Retinal pigment epithelial cell (primary cell): ENCODE results near the gene OR9Q2.
"Not testable (repeated sequence)": the region's sequence is repeated elsewhere in the genome, so short reads cannot be mapped to it uniquely, and the experiment has no call there.

Experiments used
- DNase-seq: peaks from one replicate; pipeline ENCODE4 v3.0.0-alpha.2; 2010; ENCODE audit warnings: low read depth
- H3K4me3 ChIP-seq: 2 replicates; pipeline ENCODE4 v1.5.1; 2011; ENCODE audit warnings: mild to moderate bottlenecking, low read length, control low read depth, moderate library complexity
- TF ChIP-seq, protein P1 (sequence below): conservative IDR thresholded peaks from 2 replicates; pipeline ENCODE4 v1.5.1; 2011; ENCODE audit warnings: low read depth, low read length, control low read depth, inconsistent platforms

OR9Q2 gene

DNA sequence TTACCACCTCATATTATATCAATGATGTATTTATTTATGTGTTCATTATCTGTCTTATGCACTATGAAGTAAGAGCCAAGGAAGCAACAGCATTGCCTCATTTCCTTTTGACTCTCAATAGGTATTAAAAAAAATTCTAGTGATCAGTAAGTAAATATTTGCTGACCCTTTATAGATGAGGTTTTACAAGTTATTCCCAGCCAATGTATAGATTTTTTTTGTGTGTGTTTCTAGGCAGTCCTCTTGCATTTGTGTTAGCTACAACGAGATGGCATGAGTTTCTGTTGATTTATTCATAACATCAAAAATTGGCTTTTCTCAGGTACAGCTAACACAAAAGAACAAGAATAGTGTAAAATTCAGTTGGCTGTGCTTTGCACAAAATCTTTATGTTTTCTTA lies 10.4 kb downstream of the OR9Q2 start:
- DNase-seq: no peak

DNA sequence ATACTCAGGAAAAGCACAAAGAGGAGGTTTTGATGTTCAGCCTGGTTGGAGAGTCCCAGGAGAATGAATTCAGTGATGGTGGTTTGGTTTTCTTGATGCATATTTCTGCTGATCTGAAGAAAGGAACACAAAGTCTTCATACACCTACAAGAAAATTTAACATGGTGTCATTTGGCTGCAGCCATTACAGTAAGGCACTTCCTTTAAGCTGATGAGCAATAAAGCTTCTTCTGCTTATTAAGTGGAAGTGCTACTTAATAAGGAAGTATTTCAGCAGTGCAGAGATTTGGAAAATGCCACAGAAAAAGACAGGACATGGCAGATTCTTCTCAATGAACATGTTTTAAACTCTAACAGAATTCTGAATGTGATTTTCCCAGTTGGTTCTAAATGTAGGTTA lies 15.2 kb downstream of the OR9Q2 start, which contains the start of gene OR1S2:
Gene OR1S2, minus strand, starts transcription at position 101 of the 400 bp plus-strand sequence. Its CDS starts 0 bp downstream, at position 101.
- no peak within 1 kb of the TSS for H3K4me3 ChIP-seq
- TF ChIP-seq, protein P1, sequence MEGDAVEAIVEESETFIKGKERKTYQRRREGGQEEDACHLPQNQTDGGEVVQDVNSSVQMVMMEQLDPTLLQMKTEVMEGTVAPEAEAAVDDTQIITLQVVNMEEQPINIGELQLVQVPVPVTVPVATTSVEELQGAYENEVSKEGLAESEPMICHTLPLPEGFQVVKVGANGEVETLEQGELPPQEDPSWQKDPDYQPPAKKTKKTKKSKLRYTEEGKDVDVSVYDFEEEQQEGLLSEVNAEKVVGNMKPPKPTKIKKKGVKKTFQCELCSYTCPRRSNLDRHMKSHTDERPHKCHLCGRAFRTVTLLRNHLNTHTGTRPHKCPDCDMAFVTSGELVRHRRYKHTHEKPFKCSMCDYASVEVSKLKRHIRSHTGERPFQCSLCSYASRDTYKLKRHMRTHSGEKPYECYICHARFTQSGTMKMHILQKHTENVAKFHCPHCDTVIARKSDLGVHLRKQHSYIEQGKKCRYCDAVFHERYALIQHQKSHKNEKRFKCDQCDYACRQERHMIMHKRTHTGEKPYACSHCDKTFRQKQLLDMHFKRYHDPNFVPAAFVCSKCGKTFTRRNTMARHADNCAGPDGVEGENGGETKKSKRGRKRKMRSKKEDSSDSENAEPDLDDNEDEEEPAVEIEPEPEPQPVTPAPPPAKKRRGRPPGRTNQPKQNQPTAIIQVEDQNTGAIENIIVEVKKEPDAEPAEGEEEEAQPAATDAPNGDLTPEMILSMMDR: no peak
- no peak for DNase-seq

More for the DNA sequence above, 10.4 kb downstream of the OR9Q2 start:
- no peak overlapping the region for H3K4me3 ChIP-seq
- TF ChIP-seq, protein P1: no peak

DNA sequence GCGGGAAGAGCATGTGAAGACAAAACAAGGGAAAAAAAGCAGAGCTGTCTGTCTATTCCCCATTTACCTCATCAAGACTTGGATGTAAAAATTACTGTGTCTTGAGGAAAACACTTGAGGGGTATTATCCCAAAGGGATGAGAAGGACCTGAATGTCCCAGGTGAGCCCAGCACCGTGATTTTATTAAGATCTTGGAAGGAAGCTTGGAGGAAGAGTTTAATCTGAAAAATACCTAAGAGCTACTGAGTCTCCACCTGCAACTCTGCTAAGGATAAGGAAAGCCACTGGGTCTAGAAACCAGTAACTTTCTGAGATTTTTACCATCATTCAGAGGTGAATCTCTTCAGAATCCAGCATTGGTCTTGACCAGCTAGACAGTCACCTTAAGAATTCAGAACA lies 23.6 kb downstream of the OR9Q2 start, which contains the start of gene OR1S1:
Gene OR1S1, plus strand, starts transcription at position 301 of the 400 bp plus-strand sequence.
- DNase-seq, H3K4me3 ChIP-seq: not testable (repeated sequence)

DNA sequence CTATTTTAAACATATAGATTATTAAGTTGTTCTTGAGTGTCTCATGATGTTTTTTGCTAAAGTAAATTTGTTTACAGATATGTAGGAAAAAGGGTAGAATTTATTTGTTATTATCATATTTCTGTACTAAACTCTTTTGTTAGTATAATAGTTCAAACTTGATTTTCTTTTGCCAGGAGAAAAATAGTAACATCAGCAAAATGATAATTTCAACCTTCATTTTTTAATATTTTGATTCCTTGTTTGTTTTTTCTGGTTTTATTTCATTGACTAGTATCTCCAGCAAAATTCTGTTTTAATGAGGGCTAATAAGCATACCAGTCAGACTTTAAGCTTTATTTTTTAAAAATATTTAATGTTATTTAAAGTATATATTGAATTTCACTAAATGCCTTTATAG lies 27.6 kb downstream of the OR9Q2 start:
- TF ChIP-seq, protein P1: no peak

DNA sequence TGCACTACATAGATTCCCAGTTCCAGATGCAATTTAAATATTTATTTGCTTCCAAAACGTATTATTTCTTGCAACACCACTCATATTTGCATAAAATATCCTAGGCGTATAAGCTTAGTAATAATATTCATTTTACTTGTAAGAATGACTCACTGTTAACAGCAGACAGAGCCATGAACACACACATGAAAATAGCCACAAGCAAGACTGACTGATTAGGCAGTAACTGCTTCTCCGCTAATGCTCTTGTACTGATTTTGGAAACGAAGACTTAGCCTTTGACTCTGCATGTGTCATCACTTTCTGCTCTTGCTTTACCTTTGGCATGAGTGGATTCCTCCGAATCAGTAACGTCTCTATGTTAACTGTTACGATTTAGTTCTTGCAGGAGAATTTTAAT lies 33.9 kb downstream of the OR9Q2 start:
- H3K4me3 ChIP-seq: no peak overlapping the region
- TF ChIP-seq, protein P1: no peak
- no peak for DNase-seq

More for the DNA sequence above, 27.6 kb downstream of the OR9Q2 start:
- DNase-seq: no peak
- no peak overlapping the region for H3K4me3 ChIP-seq

DNA sequence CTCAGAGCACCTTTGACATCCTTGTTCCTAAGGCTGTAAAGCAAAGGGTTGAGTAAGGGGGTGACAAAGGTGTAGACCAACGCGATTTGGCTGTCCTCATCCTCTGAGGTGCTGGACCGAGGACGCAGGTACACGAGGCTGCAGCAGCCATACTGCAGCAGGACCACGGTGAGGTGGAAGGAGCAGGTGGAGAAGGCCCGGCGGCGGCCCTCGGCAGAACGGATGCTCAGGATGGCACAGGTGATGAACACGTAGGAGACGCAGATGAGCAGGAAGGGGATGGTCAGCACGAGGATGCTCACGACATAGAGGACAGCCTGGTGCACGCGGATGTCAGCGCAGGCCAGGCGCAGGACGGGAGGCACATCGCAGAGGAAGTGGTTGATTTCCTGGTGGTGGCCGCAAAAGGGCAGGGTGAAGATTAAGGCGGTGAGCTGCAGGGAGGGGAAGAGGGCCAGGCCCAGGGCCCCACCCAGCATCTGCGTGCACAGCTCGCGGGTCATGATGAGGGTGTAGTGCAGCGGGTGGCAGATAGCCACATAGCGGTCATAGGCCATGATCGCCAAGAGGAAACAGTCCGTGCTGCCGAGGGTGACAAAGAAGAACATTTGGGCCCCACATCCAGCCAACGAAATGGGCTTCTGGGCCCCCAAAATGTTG lies 39.2 kb downstream of the OR9Q2 start:
- H3K4me3 ChIP-seq: no peak overlapping the region
- TF ChIP-seq, protein P1: no peak

More for the DNA sequence above, 39.2 kb downstream of the OR9Q2 start:
- DNase-seq: no peak
